Retina (tissue), 1 donor: ENCODE results near the gene TENT4B.
"Not testable (repeated sequence)": the region's sequence is repeated elsewhere in the genome, so short reads cannot be mapped to it uniquely, and the experiment has no call there.

Experiments
- DNase-seq: peaks from one replicate; pipeline ENCODE4 v3.0.0-alpha.2; 2016

The TENT4B gene

GRCh38 chr16:50155925-50156324, 2.8 kb downstream of the TENT4B start:
- DNase-seq, result no peak

- DNase-seq, result no peak
Measured at GRCh38 chr16:50156590-50156989, 3.5 kb downstream of the TENT4B start.

- no peak for DNase-seq
Measured at GRCh38 chr16:50160495-50161164, 7.5 kb downstream of the TENT4B start.

DNA sequence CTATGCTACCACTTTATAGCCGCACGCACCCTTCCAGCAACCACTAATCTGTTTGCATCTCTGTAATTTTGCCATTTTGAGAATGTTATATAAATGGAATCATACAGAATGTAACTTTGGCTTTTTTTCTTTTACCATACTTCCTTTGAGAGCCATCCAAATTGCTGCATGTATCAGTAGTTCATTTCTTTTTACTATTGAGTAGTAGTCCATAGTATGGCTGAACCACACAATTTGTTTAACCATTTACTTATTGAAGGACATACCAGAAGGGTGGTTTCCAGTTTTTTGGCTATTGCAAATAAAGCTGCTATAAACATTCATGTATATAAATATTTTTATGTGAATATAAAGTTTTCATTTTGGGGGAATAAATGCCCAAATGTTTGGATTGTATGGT, 8.8 kb downstream of the TENT4B start:
- no peak for DNase-seq

GRCh38 chr16:50165473-50165872, 12.4 kb downstream of the TENT4B start:
- DNase-seq, result no peak

DNA sequence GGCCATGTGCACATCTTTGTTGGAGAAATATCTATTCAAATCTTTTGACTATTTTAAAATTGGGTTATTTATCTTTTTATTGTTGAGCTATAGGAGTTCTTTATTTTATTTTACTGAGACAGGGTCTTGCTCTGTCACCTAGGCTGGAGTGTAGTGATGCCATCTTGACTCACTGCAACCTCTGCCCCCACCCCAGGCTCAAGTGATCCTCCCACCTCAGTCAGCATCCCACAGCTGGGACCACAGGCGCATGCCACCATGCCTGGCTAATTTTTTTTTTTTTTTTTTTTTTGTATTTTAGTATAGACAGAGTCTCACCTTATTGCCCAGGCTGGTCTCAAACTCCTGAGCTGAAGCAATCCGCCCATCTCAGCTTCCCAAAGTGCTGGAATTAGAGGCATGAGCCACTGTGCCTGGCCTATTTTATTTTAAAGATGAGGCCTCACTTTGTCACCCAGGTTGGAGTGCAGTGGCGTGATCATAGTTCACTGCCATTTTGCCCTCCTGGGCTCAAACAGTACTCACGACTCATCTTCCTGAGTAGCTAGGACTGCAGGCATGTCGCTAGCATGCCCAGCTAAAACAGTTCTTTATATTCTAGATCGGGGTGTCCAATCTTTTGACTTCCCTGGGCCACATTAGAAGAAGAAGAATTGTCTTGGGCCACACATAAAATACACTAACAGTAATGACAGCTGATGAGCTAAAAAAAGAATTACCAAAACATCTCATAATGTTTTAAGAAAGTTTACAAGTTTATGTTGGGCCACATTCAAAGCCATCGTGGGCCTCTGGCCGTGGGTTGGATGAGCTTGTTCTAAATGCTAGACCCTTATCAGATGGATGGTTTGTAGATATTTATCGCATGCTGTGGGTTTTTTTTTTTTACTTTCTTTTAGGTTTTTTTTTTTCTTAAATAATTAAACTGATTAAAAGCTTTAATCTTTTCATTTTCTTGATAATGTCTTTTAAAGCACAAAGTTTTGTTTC, 13.7 kb downstream of the TENT4B start:
- no peak for DNase-seq

GRCh38 chr16:50167556-50167955, 14.4 kb downstream of the TENT4B start:
- no peak for DNase-seq

GRCh38 chr16:50169555-50170096, 16.5 kb downstream of the TENT4B start:
- no peak for DNase-seq

- DNase-seq, result not testable (repeated sequence)
Measured at GRCh38 chr16:50171773-50172172, 18.7 kb downstream of the TENT4B start.

- DNase-seq, result no peak
Measured at GRCh38 chr16:50172195-50172922, 19.3 kb downstream of the TENT4B start.

GRCh38 chr16:50173316-50173715, 20.2 kb downstream of the TENT4B start:
- no peak for DNase-seq

GRCh38 chr16:50178491-50178941, 25.4 kb downstream of the TENT4B start:
- DNase-seq, result no peak

GRCh38 chr16:50182441-50182840, 29.3 kb downstream of the TENT4B start:
- no peak for DNase-seq

DNA sequence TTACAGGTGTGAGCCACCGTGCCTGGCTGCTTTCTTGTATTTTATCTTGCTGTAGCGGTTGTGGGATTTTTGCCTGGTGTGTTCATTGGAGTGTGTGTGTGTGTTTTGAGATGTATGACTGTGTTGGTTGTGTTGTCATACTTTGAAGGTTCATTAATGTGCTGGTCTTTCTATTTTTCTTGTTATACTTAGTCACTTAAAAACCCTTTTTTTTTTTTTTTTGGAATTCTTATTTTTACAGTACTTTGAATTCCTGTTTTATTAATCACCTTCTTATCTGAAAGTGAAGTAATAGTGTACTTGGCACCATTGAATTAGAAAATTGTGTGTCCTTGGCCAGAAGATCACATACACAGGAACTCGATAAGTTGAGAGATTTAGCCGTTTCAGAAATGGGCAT, 30.2 kb downstream of the TENT4B start:
- DNase-seq, result no peak

DNA sequence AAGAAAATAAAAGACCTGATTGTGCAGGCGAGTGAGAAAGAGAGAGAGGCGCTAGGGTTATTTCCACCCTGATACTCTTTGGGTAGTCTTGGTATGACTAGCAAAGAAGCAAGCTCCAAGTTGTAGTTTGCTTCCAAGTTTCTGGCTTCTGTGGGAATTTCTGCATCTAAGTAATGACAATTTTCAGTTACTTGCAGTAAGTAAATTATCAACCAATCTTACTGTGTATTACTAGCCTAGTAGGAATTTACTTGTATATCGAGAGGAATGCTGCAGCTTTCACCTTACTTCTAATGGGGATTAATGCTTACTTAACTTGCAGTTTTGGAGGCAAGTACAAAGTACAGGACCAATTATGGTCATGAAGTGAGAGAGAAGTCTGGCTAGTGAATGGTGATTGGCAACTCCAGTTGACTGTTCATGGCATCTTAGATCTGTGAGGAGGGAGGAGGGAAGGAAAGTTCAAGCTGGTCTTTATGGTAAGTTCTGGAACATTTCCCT, 31.9 kb downstream of the TENT4B start:
- DNase-seq, result no peak

DNA sequence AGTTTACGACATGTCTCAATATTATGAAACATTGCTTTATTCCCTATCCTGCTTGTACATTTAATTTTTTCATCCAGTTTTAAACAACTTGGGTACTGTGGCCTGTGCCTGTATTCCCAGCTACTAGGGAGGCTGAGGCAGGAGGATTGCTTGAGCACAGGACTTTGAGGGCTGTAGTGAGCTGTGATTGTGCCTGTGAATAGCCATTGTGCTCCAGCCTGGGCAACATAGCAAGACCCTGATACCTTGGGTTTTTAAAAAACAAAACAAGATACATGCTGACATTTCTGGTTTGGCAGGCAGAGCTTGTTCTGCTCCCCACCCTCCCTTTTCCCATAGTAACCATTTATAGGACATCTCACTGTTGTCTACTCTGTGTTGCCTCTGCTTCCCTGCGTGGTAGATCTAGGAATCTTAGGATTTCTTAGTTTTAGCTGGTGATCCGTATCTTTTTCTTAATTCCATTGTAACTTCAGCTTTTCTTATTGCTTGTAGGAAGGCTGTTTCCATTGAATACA, 35.6 kb downstream of the TENT4B start:
- no peak for DNase-seq

- DNase-seq, result no peak
Measured at GRCh38 chr16:50190292-50190691, 37.2 kb downstream of the TENT4B start.

GRCh38 chr16:50192386-50193050, 39.4 kb downstream of the TENT4B start:
- no peak for DNase-seq

DNA sequence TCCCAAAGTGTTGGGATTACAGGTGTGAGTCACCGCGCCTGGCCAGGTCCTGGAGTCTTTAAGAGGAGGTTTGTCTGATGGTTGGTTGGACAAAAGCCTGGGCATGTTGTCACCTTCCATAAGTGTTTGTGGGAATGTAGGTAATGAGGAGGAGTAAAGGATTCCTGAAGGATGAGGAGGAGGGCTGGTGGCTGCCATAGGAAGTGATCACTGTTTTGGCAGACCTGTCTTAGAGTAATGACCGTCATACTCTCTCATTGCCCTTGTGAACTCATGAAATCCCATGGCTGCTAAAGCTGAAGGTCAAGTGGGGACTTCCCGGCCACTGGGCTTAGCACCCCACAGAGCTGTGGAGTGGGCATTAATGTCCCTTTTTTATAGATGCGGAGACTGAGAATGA, 40.5 kb downstream of the TENT4B start:
- DNase-seq, result no peak

DNA sequence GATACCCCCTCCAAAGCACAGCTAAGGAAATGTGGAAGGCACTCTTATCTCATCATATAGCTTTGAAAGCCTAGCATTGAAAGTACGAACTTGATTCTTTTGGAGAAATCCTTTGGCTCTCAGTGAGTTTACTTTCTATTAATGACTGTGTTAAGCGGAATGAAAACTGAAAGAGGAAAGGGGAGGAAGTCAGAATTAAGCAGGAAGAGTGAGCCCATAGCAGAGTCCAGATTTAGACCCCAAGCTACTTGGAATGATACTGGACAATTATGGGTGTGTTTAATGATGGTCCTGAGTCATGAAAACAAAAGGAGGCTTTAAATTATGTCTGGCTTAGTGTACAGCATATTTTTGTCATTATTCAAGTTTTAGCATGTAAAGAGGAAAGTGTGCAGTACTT, 42.2 kb downstream of the TENT4B start:
- no peak for DNase-seq

DNA sequence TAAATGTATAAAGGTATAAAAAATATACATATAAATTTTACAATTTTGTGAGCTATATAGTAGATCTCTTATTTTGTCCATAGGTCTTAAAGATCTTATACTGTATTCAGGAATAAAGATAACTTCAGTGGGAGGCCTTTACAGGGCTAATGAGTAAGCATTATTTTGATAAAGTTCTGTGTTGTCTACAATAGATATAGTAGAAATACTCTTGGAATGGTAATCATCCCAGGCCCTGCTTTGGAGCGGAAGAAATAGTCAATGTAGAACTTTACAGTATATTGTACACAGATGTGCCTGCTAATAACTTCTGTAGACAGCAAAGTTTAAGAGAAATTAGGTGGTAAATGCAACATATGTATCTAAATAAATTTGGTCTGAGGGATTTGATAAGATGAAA, 42.6 kb downstream of the TENT4B start:
- DNase-seq, result no peak

DNA sequence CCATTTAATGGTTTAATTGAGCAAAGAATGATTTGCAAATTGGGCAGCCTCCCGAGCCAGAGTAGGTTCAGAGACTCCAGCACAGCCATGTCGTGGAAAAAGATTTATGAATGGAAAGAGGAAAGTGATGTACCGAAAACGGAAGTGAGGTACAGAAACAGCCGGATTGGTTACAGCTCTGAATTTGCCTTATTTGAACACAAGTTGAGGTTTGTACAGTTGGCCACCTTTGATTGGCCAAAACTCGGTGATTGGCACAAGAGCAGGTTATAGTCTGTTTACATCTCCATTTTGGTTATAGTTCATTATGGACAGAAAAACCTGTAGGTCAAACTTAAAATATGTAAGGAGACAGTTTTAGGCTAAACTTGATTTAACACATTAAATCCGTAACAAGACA, 44.5 kb downstream of the TENT4B start:
- DNase-seq, result no peak
